ENCODE data around the gene TSPEAR. TPM values are rescaled to one million over a fixed set of nuclear protein-coding genes. Genes with fewer than 3 reads are reported as not detected.
"Not testable (repeated sequence)": the region's sequence is repeated elsewhere in the genome, so short reads cannot be mapped to it uniquely, and the experiment has no call there.

Gene TSPEAR
- polyA plus RNA-seq, 12 donors = 0.05 to 9.3 (median 0.18) TPM; not detected in 3

- no peak for DNase-seq
Observed at GRCh38 chr21:44684483-44684882, 26.9 kb downstream of the TSPEAR start.

- no peak for DNase-seq
Observed at GRCh38 chr21:44684077-44684476, 27.3 kb downstream of the TSPEAR start.

- DNase-seq = no peak
Observed at GRCh38 chr21:44682580-44683151, 28.7 kb downstream of the TSPEAR start.

- no peak for DNase-seq
Observed at GRCh38 chr21:44681861-44682579, 29.4 kb downstream of the TSPEAR start, which contains the start of gene KRTAP12-1. KRTAP12-1 (minus strand) TSS chr21:44682163; CDS start chr21:44682123, 40 bp downstream.

GRCh38 chr21:44681152-44681551, 30.2 kb downstream of the TSPEAR start:
- no peak for DNase-seq

DNA sequence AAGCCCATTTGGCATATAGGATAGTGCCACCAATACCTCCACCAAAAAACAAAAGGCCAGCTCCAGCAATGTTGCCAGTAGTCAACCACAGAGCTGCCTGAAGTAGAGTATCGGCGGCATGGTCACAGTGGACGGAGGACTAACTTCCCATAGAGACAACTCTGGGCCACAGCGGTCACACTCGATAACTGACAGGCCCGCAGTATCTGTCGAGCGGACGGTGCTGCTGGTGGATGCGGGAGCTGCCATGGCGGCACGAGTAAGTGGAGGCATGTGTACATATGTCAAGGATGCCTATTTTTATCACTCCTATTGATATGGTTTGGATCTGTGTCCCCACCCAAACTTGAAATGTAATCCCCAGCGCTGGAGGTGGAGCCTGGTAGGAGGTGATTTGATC, 33.5 kb downstream of the TSPEAR start:
- DNase-seq = no peak

DNA sequence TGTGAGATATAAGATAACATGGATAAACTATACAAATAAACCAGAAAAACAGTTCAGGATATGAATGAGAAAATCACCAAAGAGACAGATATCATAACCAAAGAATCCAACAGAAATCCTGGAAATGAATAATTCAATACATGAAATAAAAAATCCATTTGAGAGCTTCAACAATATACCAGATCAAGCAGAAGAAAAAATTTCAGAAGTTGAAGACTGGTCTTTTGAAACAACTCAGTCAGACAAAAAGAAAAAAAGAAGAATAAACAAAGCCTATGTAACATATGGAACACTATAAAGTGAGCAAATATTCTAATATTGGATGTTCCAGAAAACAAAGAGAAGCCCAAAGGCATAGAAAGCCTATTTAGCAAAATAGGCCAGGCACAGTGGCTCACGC, 39.5 kb downstream of the TSPEAR start:
- DNase-seq = no peak

DNA sequence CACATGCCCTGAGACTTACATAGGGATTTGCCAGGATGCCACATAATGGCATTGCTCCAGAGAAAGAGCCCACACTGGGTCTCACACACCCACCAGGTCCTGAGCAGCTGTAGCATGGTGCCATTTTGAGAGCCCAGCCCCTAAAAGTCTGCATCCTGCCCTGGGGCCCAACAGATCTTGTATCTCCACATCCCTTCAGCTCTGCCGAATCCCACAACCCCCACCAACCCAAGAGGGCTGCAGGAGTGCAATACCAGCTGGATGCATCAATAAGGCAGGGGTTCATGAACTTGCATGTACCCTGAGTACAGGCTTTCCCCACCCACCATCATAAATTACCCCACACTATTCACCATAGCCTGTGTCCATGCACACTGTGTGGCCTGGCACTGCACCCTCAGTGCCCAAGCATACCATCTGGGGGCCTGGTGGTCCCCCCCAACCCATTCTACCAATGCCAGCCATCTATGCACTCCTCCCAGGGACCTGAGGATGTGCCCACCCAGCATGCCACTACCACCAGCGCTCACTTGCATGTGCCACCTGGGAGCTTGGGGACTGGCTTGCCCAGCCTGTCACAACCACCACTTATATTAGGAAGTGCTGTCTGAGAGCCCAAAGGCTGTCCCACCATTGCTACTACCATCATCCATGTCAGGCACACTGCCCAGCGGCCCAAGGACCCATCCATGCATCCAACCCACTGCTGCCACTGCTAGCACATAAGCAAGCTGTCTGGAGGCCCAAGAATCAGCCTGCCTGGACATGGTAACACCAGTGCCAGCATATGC, 40.5 kb downstream of the TSPEAR start:
- no peak for DNase-seq

GRCh38 chr21:44667612-44668011, 43.8 kb downstream of the TSPEAR start:
- DNase-seq = no peak

DNA sequence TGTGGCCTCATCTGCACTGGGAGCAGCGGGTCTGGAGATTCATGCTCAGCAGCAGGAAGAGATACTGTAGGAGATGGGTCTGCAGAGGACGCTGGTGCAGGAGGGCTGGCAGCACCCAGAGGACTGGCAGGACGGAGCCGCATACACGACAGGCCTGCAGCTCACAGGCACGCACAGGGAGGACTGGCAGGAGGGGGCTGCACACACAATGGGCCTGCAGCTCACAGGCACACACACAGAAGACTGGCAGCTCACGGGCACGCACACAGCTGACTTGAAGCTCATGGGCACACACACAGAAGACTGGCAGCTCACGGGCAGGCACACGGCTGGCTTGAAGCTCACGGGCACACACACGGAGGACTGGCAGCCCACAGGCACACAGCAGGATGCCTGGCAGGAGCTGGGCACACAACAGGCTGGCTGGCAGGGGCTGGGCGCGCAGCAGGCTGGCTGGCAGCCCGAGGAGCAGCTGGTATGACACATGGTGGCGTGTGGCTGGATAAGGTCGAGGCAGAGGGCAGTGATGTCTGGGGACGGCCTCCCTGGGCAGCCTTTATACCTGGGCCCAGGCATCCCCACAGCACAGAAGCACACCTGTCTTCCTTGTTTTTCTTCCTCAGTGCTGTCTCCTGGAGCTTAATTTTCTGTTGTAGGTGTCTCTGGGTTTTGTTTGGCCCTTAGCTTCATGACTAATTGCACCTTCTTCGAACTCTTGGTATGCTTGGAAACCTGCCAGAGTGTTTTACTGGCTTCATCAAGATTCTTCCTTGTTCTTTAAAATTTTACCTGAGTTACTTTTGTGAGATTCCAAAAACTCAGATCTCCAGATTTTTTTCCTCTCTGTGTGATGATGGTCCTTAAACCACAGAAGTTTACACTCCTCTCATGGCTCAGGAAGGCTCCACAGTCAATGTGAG, 44.7 kb downstream of the TSPEAR start, which contains the start of gene KRTAP12-2:
KRTAP12-2 (minus strand) TSS at position 527 of the 920 bp plus-strand sequence; CDS start at position 486, 41 bp downstream.
- no peak for DNase-seq

- DNase-seq = no peak
Observed at GRCh38 chr21:44664691-44665090, 46.7 kb downstream of the TSPEAR start.

DNA sequence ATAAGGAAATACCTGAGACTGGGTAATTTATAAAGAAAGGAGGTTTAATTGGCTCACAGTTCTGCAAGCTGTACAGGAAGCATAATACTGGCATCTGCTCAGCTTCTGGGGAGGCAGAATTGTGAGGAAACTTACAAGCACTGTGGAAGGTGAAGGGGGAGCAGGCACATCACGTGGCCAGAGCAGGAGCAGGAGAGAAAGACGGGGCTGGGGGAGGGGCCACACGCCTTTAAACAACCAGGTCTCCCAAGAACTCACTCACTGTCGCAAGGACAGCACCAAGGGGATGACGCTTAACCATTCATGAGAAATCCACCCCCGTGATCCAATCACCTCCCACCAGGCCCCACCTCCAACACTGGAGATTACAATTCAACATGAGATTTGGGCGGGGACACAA, 49.8 kb downstream of the TSPEAR start:
- not testable (repeated sequence) for DNase-seq

- DNase-seq = no peak
Observed at GRCh38 chr21:44658913-44659595, 52.3 kb downstream of the TSPEAR start.

GRCh38 chr21:44658541-44658910, 52.8 kb downstream of the TSPEAR start:
- no peak for DNase-seq

DNA sequence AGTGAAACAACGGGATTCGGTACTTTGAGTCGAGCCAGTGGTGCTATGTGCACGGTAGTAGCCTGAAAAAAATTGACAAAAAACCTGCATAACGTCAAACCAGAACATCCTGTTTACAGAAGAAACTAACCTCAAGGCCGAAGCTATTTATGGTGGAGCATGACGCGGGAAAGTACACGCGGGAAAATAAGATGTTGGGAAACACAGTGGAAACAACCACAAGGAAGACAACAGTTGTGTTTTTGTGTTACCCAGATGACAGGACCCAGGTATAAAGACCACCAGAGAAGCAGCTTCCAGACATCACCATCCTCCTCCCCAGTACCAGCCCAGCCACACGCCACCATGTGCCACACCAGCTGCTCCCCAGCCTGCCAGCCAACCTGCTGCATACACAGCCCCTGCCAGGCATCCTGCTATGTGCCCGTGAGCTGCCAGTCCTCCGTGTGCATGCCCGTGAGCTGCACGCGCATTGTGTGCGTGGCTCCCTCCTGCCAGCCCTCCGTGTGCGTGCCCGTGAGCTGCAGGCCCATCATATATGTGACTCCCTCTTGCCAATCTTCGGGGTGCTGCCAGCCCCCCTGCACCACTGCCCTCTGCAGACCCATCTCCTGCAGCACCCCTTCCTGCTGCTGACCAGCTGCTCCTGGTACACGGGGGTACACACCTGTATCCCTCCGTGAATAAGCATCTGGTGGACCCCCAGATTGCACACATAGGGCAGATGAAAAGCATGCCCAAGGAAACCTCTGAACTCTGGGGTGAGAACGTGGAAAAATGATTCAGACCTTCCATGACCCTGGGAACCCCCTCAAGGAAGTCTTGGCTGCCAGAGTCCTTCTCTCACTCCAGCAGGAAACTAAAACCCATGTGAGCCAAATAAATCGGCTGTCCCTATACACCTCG, 53.5 kb downstream of the TSPEAR start, which contains the start of gene KRTAP12-3:
KRTAP12-3 (plus strand) TSS at position 298 of the 906 bp plus-strand sequence; CDS start at position 346, 48 bp downstream.
- DNase-seq = no peak

DNA sequence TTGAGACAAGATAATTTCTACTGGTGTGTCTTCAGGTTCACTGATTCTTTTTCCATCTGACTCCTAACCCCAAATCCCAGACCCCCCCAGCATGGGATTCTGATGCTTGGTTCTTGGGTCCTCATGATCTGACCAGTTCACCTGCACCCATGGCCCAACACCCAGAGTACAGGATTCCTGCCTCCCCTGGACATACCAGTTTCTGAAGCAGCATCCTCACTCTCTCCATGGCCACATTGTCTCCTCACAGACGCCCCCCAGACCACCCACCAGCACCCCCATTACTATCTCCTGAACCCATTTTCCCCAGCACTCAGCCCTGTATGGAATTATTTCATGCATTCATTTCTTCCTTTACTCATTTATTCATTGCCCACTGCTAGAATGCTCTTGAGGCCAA, 54.5 kb downstream of the TSPEAR start:
- DNase-seq = no peak

DNA sequence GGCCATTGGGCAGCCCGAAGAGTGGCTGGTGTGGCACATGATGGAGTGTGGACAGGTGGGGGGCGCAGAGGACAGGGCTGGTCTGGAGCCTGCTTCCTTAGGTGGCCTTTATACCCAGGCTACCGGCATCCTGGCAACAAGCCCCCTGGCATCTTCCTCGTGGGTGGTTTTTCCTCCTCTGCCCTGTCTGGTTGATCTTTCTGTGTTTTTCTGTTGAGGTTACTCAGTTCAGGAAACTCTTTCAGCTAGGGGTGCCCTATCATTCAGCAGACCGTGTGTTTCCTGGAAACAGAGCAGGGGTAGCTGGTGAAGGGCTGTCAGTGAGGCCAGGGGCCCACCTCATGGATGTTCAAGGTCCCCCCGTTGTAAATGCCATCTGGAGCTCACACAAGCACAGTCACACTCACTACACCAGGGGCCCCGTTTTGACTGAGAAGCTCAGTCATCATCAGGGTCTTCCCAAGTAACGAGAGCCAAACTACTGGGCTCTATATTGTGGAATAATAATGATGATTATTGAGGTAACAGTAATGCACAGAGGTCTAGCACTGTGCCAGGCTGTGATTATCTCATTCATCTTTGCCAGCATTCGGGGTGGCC, 56.7 kb downstream of the TSPEAR start, which contains the start of gene KRTAP12-4:
KRTAP12-4 (minus strand) TSS at position 84 of the 600 bp plus-strand sequence; CDS start at position 39, 45 bp downstream.
- DNase-seq = no peak

- DNase-seq = no peak
Observed at GRCh38 chr21:44653656-44654575, 57.5 kb downstream of the TSPEAR start.

Measured in muscle of arm (tissue), 12 donors.